Endothelial cell of umbilical vein (primary cell): Measurements from ENCODE around the gene KCTD16. TPM values are rescaled to one million over a fixed set of nuclear protein-coding genes. Genes with fewer than 3 reads are reported as not detected.

ENCODE experiments used
- BruUV-seq: library from RNA; stranded (reverse); fragments of 400-500 nt; replicated peaks from 2 replicates; lab custom pipeline; 2021; lab: Mats Ljungman, UMichigan
- CTCF ChIA-PET: fragments of 300-600, 350-600 bp; sonication (Branson Sonifier 250); formaldehyde crosslinking; loops from one replicate; lab custom pipeline; 2021; ENCODE audit warnings: antibody characterized with exemption, inconsistent platforms; lab: Charles Lee
- POLR2A ChIA-PET: fragments of 300-600, 350-600 bp; sonication (Branson Sonifier 250); formaldehyde crosslinking; loops from one replicate; lab custom pipeline; 2021; ENCODE audit warnings: antibody characterized with exemption, inconsistent platforms; lab: Charles Lee
- DNase-seq: peaks from one replicate; pipeline ENCODE4 v3.0.0-alpha.2; 2011; ENCODE audit warnings: low read depth, low spot score
- FAIRE-seq: peaks from 2 replicates; lab custom pipeline; 2011; peaks lifted over from hg19 to GRCh38; lab: Jason Lieb, UNC
- H2AFZ ChIP-seq: 2 replicates; pipeline ENCODE4 v1.6.0; 2012; ENCODE audit warnings: low read depth, low read length, control low read depth, inconsistent platforms
- H3K27ac ChIP-seq: 2 replicates; pipeline ENCODE4 v1.5.1; 2011; ENCODE audit warnings: low read depth, mild to moderate bottlenecking, control low read depth, low read length, moderate library complexity; ENCODE audit not compliant: insufficient read depth
- H3K27me3 ChIP-seq, 2 experiments: 2 replicates each; pipeline versions ENCODE4 v1.6.0 to v1.6.1; 2011; ENCODE audit warnings: low read length in 2 of 2, mixed read lengths in 1 of 2; ENCODE audit not compliant: control insufficient read depth in 2 of 2, insufficient read depth in 2 of 2
- H3K36me3 ChIP-seq, 2 experiments: 2 replicates in 1 of 2; 3 replicates in 1 of 2; pipeline ENCODE4 v1.5.1; 2011; ENCODE audit warnings: low read length in 2 of 2, mild to moderate bottlenecking in 1 of 2, moderate library complexity in 1 of 2; ENCODE audit not compliant: control insufficient read depth in 2 of 2, insufficient read depth in 2 of 2; ENCODE audit errors: extremely low read depth in 1 of 2
- H3K4me1 ChIP-seq: 3 replicates; pipeline ENCODE4 v1.5.1; 2011; ENCODE audit warnings: mild to moderate bottlenecking, low read length; ENCODE audit not compliant: control insufficient read depth, insufficient read depth; ENCODE audit errors: extremely low read depth
- H3K4me2 ChIP-seq: 2 replicates; pipeline ENCODE4 v1.6.1; 2011; ENCODE audit warnings: low read length, control low read depth, mixed read lengths; ENCODE audit not compliant: insufficient read depth
- H3K4me3 ChIP-seq, 3 experiments: fragments of 200-600 bp in 1 of 3; sonication (generic), shearing (Covaris generic) in 1 of 3; replicated peaks in 1 of 3; 2 replicates each; pipeline ENCODE4 v1.5.1; 2011 to 2016; ENCODE audit warnings: control low read depth in 3 of 3, low read length in 3 of 3, mild to moderate bottlenecking in 2 of 3, inconsistent platforms in 1 of 3, low read depth in 1 of 3, moderate library complexity in 1 of 3; ENCODE audit not compliant: insufficient read depth in 1 of 3
- H3K79me2 ChIP-seq: 2 replicates; pipeline ENCODE4 v1.6.0; 2012; ENCODE audit warnings: low read length, inconsistent platforms; ENCODE audit not compliant: control insufficient read depth, insufficient read depth
- H3K9ac ChIP-seq: replicated peaks from 2 replicates; pipeline ENCODE3; 2011; ENCODE audit warnings: low read length, control low read depth; ENCODE audit not compliant: insufficient read depth; ENCODE audit errors: extremely low read depth
- H3K9me1 ChIP-seq: replicated peaks from 3 replicates; pipeline ENCODE4 v1.6.0; 2011; ENCODE audit warnings: mild to moderate bottlenecking, low read length; ENCODE audit not compliant: control insufficient read depth, insufficient read depth; ENCODE audit errors: extremely low read depth
- H3K9me3 ChIP-seq: replicated peaks from 2 replicates; pipeline ENCODE4 v1.5.1; 2012; ENCODE audit warnings: low read length, inconsistent platforms; ENCODE audit not compliant: control insufficient read depth, insufficient read depth
- H4K20me1 ChIP-seq: replicated peaks from 2 replicates; pipeline ENCODE3; 2011; ENCODE audit warnings: mild to moderate bottlenecking, low read length; ENCODE audit not compliant: control insufficient read depth, insufficient read depth; ENCODE audit errors: extremely low read depth
- CTCF ChIP-seq, 2 donors: IDR thresholded peaks; 1 replicate in 1 of 2; 2 replicates in 1 of 2; pipeline ENCODE4 v1.5.1; 2011; ENCODE audit warnings: low read length in 2 of 2, mild to moderate bottlenecking in 2 of 2, moderate library complexity in 2 of 2, control low read depth in 1 of 2, inconsistent platforms in 1 of 2, low read depth in 1 of 2; ENCODE audit not compliant: insufficient read depth in 1 of 2; ENCODE audit errors: extremely low read depth in 1 of 2
- EZH2 ChIP-seq: IDR thresholded peaks from 2 replicates; pipeline ENCODE4 v1.6.1; 2012; ENCODE audit warnings: borderline replicate concordance, low read depth, mild to moderate bottlenecking, moderate library complexity, low read length, inconsistent platforms; ENCODE audit not compliant: severe bottlenecking
- FOS ChIP-seq: IDR thresholded peaks from 2 replicates; pipeline ENCODE4 v1.6.1; 2011; ENCODE audit warnings: mild to moderate bottlenecking, low read length, moderate library complexity, borderline replicate concordance; ENCODE audit not compliant: insufficient read depth
- GATA2 ChIP-seq: IDR thresholded peaks from 2 replicates; pipeline ENCODE4 v1.7.0; 2011; ENCODE audit warnings: low read depth, mild to moderate bottlenecking, moderate library complexity, mixed read lengths, low read length; ENCODE audit not compliant: insufficient read length, insufficient read depth
- JUN ChIP-seq: IDR thresholded peaks from 2 replicates; pipeline ENCODE4 v1.6.1; 2011; ENCODE audit warnings: borderline replicate concordance, low read depth; ENCODE audit not compliant: insufficient read length, insufficient read depth
- MAX ChIP-seq: IDR thresholded peaks from 2 replicates; pipeline ENCODE4 v1.6.1; 2011; ENCODE audit not compliant: insufficient read depth, insufficient read length
- MYC ChIP-seq: IDR thresholded peaks from one replicate; pipeline ENCODE4 v1.6.1; 2011; ENCODE audit warnings: mild to moderate bottlenecking, low read depth, low read length
- POLR2A ChIP-seq: IDR thresholded peaks from 2 replicates; pipeline ENCODE4 v1.6.1; 2012; ENCODE audit warnings: low read depth, mild to moderate bottlenecking, control low read depth, low read length
- POLR2AphosphoS5 ChIP-seq: IDR thresholded peaks from 2 replicates; pipeline ENCODE4 v1.6.1; 2012; ENCODE audit warnings: low read depth, mild to moderate bottlenecking, control low read depth, low read length, moderate library complexity; ENCODE audit not compliant: insufficient read depth
- dilution Hi-C: fragments of 300-500 bp; cut with MboI; formaldehyde crosslinking; loops from one replicate; pipeline ENCODE4 v1.15.0; 2019; ENCODE audit warnings: low sequenced_read_pairs; ENCODE audit not compliant: extremely low pct_ligation_motif_present
- intact Hi-C: fragments of 100-400 bp; cut with micrococcal nuclease; formaldehyde crosslinking; loops from one replicate; pipeline ENCODE4 v1.10.0; 2022
- polyA plus RNA-seq, 4 experiments: library from polyadenylated mRNA; depleted of rRNA in 3 of 4; stranded (reverse) in 3 of 4; unstranded in 1 of 4; fragments of >200 nt; gene quantifications; 2 replicates each; pipeline versions ENCODE4 v1.2.1 to v1.2.3, GENCODE V29; 2011 to 2012; ENCODE audit warnings: missing spikeins in 1 of 4
- total RNA-seq: library from RNA; stranded (reverse); gene quantifications from 2 replicates; pipeline ENCODE4 v1.2.3, GENCODE V29; 2021

KCTD16 gene
- total and polyA plus RNA-seq, 2 donors (not counting 3 experiments of a cell fraction or from before 2014, with no cell fraction given): 0.21 to 0.49 TPM

GRCh38 chr5:144352732-144353317, 182.2 kb downstream of the KCTD16 start:
- Histone ChIP-seq H3K36me3 (no peaks in the 10 kb centered on the region), H3K9me1 (no peaks in the 10 kb centered on the region), H3K27me3 (no peaks in the 10 kb centered on the region), H3K4me1 (no peaks in the 10 kb centered on the region), H3K9ac (no peak overlapping the region), H3K4me2 (no peak overlapping the region), H3K27ac (no peak overlapping the region), H3K4me3 (no peak overlapping the region), H2AFZ (no peak overlapping the region), H4K20me1 (no peaks in the 10 kb centered on the region), H3K9me3 (no peaks in the 10 kb centered on the region), H3K79me2 (no peaks in the 10 kb centered on the region)
- ChIA-PET CTCF (interaction anchor here (0.8 to 1.7 kb wide), 2 partner anchors 12 to 885 kb away, joined by 3 to 4 read pairs; no protein-coding TSS in a partner anchor), POLR2A (no interaction called here)
- BruUV-seq: no TSS peak
- FAIRE-seq (no peak), DNase-seq (no peak)
- TF ChIP-seq POLR2AphosphoS5: no peak
- TF ChIP-seq JUN: no peak
- TF ChIP-seq MYC: no peak
- TF ChIP-seq FOS: no peak
- TF ChIP-seq EZH2: no peak
- no peak for TF ChIP-seq POLR2A
- no peak for TF ChIP-seq MAX
- TF ChIP-seq CTCF (IDR thresholded peaks at IDR 0.05; ENCODE audit: extremely low read depth in 1 of 2, insufficient read depth in 1 of 2, low read depth in 1 of 2, low read length in 2 of 2): no peak
- TF ChIP-seq GATA2: no peak
- dilution Hi-C loops (no loop called here), intact Hi-C loops (loop anchor here (5.0 kb wide), 1 partner anchor 811 kb away; no protein-coding TSS in a partner anchor)
